HG02678 (cell line): ENCODE data around the gene SLC38A1.
A peak's percentile ranks its signal among the peaks of the same experiment; 100 is the strongest.
"Not testable (repeated sequence)": the region's sequence is repeated elsewhere in the genome, so short reads cannot be mapped to it uniquely, and the experiment has no call there.

Experiments
- ATAC-seq: cut with Tn5 transposase; IDR thresholded peaks from one replicate; pipeline ENCODE4 v1.9.1; 2021; ENCODE audit warnings: mild to moderate bottlenecking, moderate library complexity; ENCODE audit not compliant: unreplicated experiment

SLC38A1 gene

GRCh38 chr12:46209170-46209569, 59.7 kb downstream of the SLC38A1 start:
- no peak for ATAC-seq

- ATAC-seq = no peak
Observed at GRCh38 chr12:46208370-46208769, 60.5 kb downstream of the SLC38A1 start.

- ATAC-seq = no peak
Observed at GRCh38 chr12:46207644-46208043, 61.2 kb downstream of the SLC38A1 start.

GRCh38 chr12:46206471-46206870, 62.4 kb downstream of the SLC38A1 start:
- ATAC-seq = no peak

- ATAC-seq = no peak
Observed at GRCh38 chr12:46205294-46205693, 63.5 kb downstream of the SLC38A1 start.

GRCh38 chr12:46201284-46201789, 67.5 kb downstream of the SLC38A1 start:
- ATAC-seq = no peak

- ATAC-seq = no peak
Observed at GRCh38 chr12:46200551-46200950, 68.3 kb downstream of the SLC38A1 start.

- no peak for ATAC-seq
Observed at GRCh38 chr12:46198913-46199312, 69.9 kb downstream of the SLC38A1 start.

GRCh38 chr12:46197883-46198282, 71.0 kb downstream of the SLC38A1 start:
- no peak for ATAC-seq

GRCh38 chr12:46190533-46190932, 78.3 kb downstream of the SLC38A1 start:
- ATAC-seq = not testable (repeated sequence)

GRCh38 chr12:46188170-46188569, 80.7 kb downstream of the SLC38A1 start:
- ATAC-seq = no peak

GRCh38 chr12:46187023-46187422, 81.8 kb downstream of the SLC38A1 start:
- ATAC-seq = no peak

GRCh38 chr12:46186088-46186487, 82.8 kb downstream of the SLC38A1 start:
- ATAC-seq = no peak

GRCh38 chr12:46185686-46186085, 83.2 kb downstream of the SLC38A1 start:
- ATAC-seq = no peak

- ATAC-seq = no peak
Observed at GRCh38 chr12:46184798-46185595, 83.8 kb downstream of the SLC38A1 start.

GRCh38 chr12:46183112-46183511, 85.7 kb downstream of the SLC38A1 start:
- ATAC-seq = no peak

GRCh38 chr12:46181465-46181864, 87.4 kb downstream of the SLC38A1 start:
- ATAC-seq = no peak

GRCh38 chr12:46179693-46180452, 89.0 kb downstream of the SLC38A1 start:
- ATAC-seq = peak; percentile 57

- ATAC-seq = no peak
Observed at GRCh38 chr12:46177837-46178608, 90.8 kb downstream of the SLC38A1 start.

GRCh38 chr12:46177025-46177424, 91.8 kb downstream of the SLC38A1 start:
- peak; percentile 37 for ATAC-seq

GRCh38 chr12:46174919-46175318, 93.9 kb downstream of the SLC38A1 start:
- ATAC-seq = no peak
